ENCODE results near the gene NLGN1.

DNA sequence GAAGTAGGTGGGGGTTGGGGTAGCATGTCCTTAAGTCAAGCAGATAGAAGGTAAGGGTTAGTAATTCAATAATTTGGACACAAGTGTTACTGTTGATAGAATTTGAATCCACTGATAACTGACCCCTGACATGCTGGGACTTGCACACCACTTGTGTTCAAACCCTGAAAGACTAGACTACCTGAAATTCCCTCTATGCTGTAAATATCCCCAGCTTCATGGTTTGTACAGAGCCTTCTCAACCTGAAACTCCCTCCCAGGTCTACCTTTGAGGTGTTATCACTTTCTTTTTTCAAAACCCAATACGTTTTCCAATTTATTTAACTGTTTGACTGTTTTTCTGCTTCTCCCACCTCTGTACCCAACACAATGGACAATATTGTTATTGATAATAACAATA lies 459.6 kb downstream of the NLGN1 start:
- TF ChIP-seq OSR1 (CRISPR knock-in tag; IDR thresholded peaks at IDR 0.05) (no peak), ZNF8 (CRISPR knock-in tag; IDR thresholded peaks at IDR 0.05) (no peak), GLIS3 (CRISPR knock-in tag; IDR thresholded peaks at IDR 0.05) (no peak)
- TF ChIP-seq, protein P1, sequence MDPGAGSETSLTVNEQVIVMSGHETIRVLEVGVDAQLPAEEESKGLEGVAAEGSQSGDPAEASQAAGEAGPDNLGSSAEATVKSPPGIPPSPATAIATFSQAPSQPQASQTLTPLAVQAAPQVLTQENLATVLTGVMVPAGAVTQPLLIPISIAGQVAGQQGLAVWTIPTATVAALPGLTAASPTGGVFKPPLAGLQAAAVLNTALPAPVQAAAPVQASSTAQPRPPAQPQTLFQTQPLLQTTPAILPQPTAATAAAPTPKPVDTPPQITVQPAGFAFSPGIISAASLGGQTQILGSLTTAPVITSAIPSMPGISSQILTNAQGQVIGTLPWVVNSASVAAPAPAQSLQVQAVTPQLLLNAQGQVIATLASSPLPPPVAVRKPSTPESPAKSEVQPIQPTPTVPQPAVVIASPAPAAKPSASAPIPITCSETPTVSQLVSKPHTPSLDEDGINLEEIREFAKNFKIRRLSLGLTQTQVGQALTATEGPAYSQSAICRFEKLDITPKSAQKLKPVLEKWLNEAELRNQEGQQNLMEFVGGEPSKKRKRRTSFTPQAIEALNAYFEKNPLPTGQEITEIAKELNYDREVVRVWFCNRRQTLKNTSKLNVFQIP (CRISPR knock-in tag; IDR thresholded peaks at IDR 0.05; ENCODE audit: borderline replicate concordance, low read depth), result no peak

Measured in SK-N-SH treated with all-trans-retinoic acid at 6 μM for 48 hours (cell line).